NT2/D1 (cell line): ENCODE results near the gene RHOH.

ENCODE experiments used
- DNase-seq: peaks from one replicate; pipeline ENCODE4 v3.0.0-alpha.2; 2011; ENCODE audit warnings: low read depth, low spot score
- H3K27me3 ChIP-seq: 2 replicates; pipeline ENCODE4 v1.6.0; 2011; ENCODE audit warnings: mild to moderate bottlenecking; ENCODE audit not compliant: insufficient read length, insufficient read depth
- H3K36me3 ChIP-seq: 2 replicates; pipeline ENCODE4 v1.6.1; 2011; ENCODE audit warnings: mild to moderate bottlenecking, low read length, mixed read lengths; ENCODE audit not compliant: insufficient read depth, insufficient read length
- H3K4me1 ChIP-seq: 2 replicates; pipeline ENCODE4 v1.5.1; 2011; ENCODE audit not compliant: insufficient read depth, insufficient read length
- H3K4me3 ChIP-seq: 2 replicates; pipeline ENCODE4 v1.5.1; 2011; ENCODE audit warnings: low read depth; ENCODE audit not compliant: insufficient read length
- H3K9ac ChIP-seq: 2 replicates; pipeline ENCODE4 v1.6.0; 2011; ENCODE audit warnings: low read depth; ENCODE audit not compliant: insufficient read length
- H3K9me3 ChIP-seq: 2 replicates; pipeline ENCODE4 v1.5.1; 2011; ENCODE audit warnings: mild to moderate bottlenecking, low read length; ENCODE audit not compliant: insufficient read depth
- SUZ12 ChIP-seq: IDR thresholded peaks from 2 replicates; pipeline ENCODE4 v1.6.1; 2011; ENCODE audit not compliant: insufficient read length, insufficient read depth; ENCODE audit errors: extremely low read depth
- YY1 ChIP-seq: IDR thresholded peaks from 2 replicates; pipeline ENCODE4 v1.6.1; 2011; ENCODE audit not compliant: insufficient read length, insufficient read depth
- ZNF274 ChIP-seq: IDR thresholded peaks from 2 replicates; pipeline ENCODE4 v1.6.1; 2011; ENCODE audit warnings: mild to moderate bottlenecking, low read depth, low read length

Gene RHOH

DNA sequence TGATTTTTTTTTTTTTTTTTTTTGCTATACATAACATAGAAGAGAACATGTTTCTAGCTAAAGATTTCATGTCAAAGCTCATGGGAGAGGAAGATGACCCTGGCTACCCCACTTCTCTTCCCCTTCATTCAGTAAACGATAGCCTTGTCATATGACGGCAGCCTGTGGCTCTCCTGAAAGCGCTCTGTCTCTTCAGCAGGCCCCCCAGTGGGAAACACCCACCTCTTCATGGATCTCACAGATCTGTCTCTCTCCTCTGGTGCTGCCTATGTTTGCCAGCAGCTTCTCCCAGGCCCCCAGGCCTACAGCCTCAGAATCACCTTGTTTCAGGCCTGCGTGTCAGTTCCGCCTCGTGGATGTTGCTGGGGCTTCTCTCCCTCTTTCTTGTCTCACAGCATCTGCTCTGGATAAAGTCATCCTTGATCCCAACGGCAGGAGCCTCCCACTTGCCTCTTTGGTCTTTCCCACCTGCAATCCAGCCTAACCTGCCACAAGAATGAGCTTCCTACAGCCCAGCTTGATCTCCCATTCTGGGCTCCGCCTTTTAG lies 34.6 kb downstream of the RHOH start:
- Histone ChIP-seq H3K9me3 (no peaks in the 10 kb centered on the region), H3K27me3 (no peaks in the 10 kb centered on the region), H3K4me1 (no peaks in the 10 kb centered on the region), H3K4me3 (no peak overlapping the region), H3K9ac (no peak overlapping the region), H3K36me3 (no peaks in the 10 kb centered on the region)
- no peak for DNase-seq
- TF ChIP-seq SUZ12, result no peak
- no peak for TF ChIP-seq YY1
- no peak for TF ChIP-seq ZNF274

DNA sequence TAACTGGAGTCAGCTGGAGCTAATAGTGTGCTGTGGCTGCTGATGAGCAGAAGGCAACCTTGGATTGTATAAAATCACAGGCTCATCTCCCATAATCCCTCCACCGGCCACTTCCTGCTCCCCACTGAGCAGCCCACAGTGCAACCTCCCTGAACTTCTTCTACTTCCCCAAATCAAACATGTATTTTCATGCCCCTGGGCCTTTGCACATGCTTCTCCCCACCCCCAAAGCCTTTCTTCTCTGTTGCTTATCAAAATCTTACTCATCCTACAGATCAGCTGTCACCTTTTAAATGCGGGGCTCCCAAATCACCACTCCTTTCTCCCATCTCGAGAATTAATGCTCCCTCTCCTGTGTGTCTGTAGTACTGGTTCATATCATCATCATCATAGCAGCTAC lies 35.8 kb downstream of the RHOH start:
- TF ChIP-seq SUZ12, result no peak
- no peak for TF ChIP-seq ZNF274
- no peak for TF ChIP-seq YY1

DNA sequence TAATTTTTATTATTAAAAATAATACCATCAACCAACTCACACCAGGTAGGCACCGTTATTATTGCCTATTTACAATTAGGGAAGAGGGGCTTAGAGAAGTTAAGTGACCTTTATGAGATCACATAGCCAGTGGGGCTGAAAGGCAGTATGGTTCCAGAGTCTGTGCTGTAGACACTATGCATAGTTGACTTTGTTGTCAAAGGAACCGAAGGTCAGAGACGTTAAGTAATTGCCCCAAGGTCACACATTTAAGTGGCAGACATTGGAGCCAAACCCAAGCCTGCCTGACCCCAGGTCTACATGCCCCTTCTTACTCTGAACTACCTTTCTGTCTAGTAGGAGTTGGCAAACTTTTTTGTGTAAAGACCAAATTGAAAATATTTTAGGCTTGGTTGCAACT lies 36.4 kb downstream of the RHOH start:
- Histone ChIP-seq H3K4me3 (no peak overlapping the region), H3K9me3 (no peaks in the 10 kb centered on the region), H3K27me3 (no peaks in the 10 kb centered on the region), H3K9ac (no peak overlapping the region), H3K36me3 (no peaks in the 10 kb centered on the region), H3K4me1 (no peaks in the 10 kb centered on the region)
- no peak for DNase-seq
- TF ChIP-seq YY1, result no peak
- no peak for TF ChIP-seq ZNF274
- TF ChIP-seq SUZ12, result no peak

More for the DNA sequence above, 35.8 kb downstream of the RHOH start:
- no peak for DNase-seq
- Histone ChIP-seq H3K4me3 (no peak overlapping the region), H3K9me3 (no peaks in the 10 kb centered on the region), H3K9ac (no peak overlapping the region), H3K36me3 (no peaks in the 10 kb centered on the region), H3K4me1 (no peaks in the 10 kb centered on the region), H3K27me3 (no peaks in the 10 kb centered on the region)

DNA sequence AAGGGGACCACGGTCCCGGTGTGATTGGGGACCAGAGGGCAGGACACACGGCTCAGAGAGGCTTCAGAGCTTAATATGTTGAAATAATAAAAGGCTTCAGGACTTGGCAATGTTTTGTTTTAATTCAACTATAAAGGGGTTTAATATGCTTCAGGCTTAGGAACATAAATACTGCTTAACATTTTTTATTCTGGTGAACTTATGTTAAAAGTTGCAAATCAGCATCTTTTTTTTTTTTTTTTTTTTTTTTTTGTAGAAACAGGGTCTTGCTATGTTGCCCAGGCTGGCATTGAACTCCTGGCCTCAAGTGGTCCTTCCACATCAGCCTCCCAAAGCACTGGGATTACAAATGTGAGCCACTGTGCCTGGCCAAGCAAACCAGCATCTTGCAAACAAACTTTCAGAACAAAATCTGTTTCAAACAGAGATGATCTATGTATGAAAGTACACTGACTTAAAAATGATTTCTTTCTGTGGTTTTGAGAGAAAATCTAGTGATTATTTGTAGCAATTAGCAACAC lies 37.7 kb downstream of the RHOH start:
- DNase-seq, result no peak
- no peak for TF ChIP-seq YY1
- TF ChIP-seq ZNF274, result no peak
- TF ChIP-seq SUZ12, result no peak
- Histone ChIP-seq H3K9me3 (no peaks in the 10 kb centered on the region), H3K4me1 (no peaks in the 10 kb centered on the region), H3K9ac (no peak overlapping the region), H3K4me3 (no peak overlapping the region), H3K36me3 (no peaks in the 10 kb centered on the region), H3K27me3 (no peaks in the 10 kb centered on the region)

DNA sequence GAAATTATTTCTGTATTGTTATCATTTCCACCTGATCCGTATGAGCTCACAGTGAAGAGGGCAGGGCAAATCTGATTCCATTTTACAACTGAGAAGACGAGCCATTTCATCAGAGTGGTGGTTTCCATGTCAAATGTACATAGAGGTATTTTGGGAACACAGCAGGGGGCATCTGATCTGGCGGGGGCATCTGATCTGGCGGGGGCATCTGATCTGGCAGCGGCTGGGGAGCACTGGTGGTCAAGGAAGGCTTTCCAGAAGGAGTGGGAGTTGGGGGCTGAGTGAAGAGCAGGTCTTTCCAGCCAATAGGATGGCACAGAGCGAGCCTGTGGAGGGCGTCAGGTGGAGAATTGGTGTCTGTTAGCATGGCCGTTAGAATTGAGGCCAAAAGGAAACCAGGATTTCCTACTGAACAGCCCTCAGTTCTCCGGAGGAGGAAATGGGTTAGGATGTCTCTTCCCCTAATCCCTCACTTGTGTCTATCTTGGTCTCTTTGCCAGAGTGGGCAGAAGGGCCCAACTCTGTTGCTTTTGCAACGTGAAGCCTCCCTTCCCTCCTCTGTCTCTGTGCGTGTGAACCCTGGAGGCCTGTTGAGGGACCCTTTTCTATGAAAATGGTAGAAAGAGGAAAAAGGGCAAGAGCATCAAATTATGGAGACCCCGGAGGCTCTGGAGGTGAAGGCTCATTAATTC lies 41.3 kb downstream of the RHOH start:
- no peak overlapping the region for H3K4me3 ChIP-seq
- DNase-seq, result no peak
- TF ChIP-seq ZNF274 (no peak), YY1 (no peak), SUZ12 (no peak)
- H3K9ac ChIP-seq, result no peak overlapping the region
- no peaks in the 10 kb centered on the region for H3K4me1 ChIP-seq
- H3K9me3 ChIP-seq, result no peaks in the 10 kb centered on the region
- H3K36me3 ChIP-seq, result no peaks in the 10 kb centered on the region
- H3K27me3 ChIP-seq, result no peaks in the 10 kb centered on the region

DNA sequence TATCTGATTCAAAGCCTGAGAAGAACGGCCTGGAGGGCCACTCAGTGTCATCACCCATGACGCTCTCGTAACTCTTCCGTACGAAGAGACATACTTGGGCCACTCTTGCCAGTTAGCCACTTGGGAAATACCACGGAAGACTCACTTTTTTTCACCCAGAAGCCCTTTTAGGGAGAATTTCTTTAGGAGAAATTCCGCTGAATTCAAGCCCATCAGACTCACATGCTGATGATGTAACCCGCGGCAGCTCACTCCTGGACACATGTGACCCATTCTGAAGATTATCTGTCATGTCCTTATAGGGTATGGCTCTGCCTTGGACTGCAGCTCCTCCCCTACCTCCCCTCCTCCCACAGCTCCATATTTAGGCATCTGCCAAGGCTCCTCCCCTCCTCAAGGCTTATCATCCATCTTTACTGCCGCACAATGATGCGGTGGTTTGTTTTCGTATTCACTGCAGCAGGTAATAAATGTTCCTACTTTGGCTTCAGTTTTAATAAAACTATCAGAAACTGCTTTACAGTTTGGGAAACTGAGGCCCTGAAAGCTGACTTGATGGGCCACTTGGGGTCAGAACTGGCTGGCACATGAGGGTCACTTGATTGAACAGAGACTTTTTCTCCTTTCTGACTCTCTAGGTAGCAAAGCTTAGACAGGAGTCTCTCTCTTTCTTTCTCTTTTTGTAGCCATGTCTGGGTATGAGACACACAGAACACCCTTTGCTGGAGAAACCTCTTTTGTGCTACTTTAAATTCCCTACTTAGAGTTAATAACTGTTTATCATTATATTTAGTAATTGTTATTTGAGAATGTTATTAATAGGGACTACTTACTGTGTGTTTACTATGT lies 42.1 kb downstream of the RHOH start:
- TF ChIP-seq ZNF274 (no peak), YY1 (no peak)
- no peaks in the 10 kb centered on the region for H3K9me3 ChIP-seq
- H3K9ac ChIP-seq, result no peak overlapping the region
- no peaks in the 10 kb centered on the region for H3K36me3 ChIP-seq
- no peak overlapping the region for H3K4me3 ChIP-seq
- no peaks in the 10 kb centered on the region for H3K27me3 ChIP-seq
- H3K4me1 ChIP-seq, result no peaks in the 10 kb centered on the region
- DNase-seq, result no peak
